Calu3 (cell line): ENCODE data around the gene WDR31. TPM values are rescaled to one million over a fixed set of nuclear protein-coding genes. Genes with fewer than 3 reads are reported as not detected.

ENCODE experiments used
- BruUV-seq: library from RNA; stranded (reverse); fragments of 400-500 nt; replicated peaks from 2 replicates; lab custom pipeline; 2021; lab: Mats Ljungman, UMichigan
- CTCF ChIA-PET: fragments of 300-600 bp; sonication (Branson Sonifier 250); formaldehyde crosslinking; loops from one replicate; lab custom pipeline; 2022; ENCODE audit warnings: antibody characterized with exemption; lab: Charles Lee
- DNase-seq: peaks from one replicate; pipeline ENCODE4 v3.0.0; 2022
- H3K27ac Mint-ChIP-seq: one replicate; pipeline ENCODE4 v1.8.0; 2022; ENCODE audit warnings: mixed read lengths; ENCODE audit not compliant: unreplicated experiment
- H3K27me3 Mint-ChIP-seq: one replicate; pipeline ENCODE4 v1.8.0; 2022; ENCODE audit warnings: mixed read lengths; ENCODE audit not compliant: unreplicated experiment
- H3K36me3 Mint-ChIP-seq: one replicate; pipeline ENCODE4 v1.8.0; 2022; ENCODE audit warnings: mild to moderate bottlenecking, moderate library complexity, mixed read lengths; ENCODE audit not compliant: insufficient read depth, unreplicated experiment
- H3K4me1 Mint-ChIP-seq: one replicate; pipeline ENCODE4 v1.8.0; 2022; ENCODE audit warnings: mild to moderate bottlenecking, low read depth, mixed read lengths; ENCODE audit not compliant: unreplicated experiment
- H3K4me3 Mint-ChIP-seq: one replicate; pipeline ENCODE4 v1.8.0; 2022; ENCODE audit warnings: mild to moderate bottlenecking, low read depth, moderate library complexity, mixed read lengths; ENCODE audit not compliant: unreplicated experiment
- H3K9me3 Mint-ChIP-seq: one replicate; pipeline ENCODE4 v1.8.0; 2022; ENCODE audit warnings: low read depth, mixed read lengths; ENCODE audit not compliant: unreplicated experiment
- CTCF ChIP-seq: fragments of 200-600 bp; IDR thresholded peaks from one replicate; pipeline ENCODE4 v1.8.0; 2022; ENCODE audit warnings: antibody characterized with exemption; ENCODE audit not compliant: unreplicated experiment
- intact Hi-C: fragments of 100-400 bp; cut with micrococcal nuclease; formaldehyde crosslinking; loops from one replicate; pipeline ENCODE4 v1.10.0; 2022; ENCODE audit not compliant: unreplicated experiment
- total RNA-seq: library from RNA; stranded (reverse); gene quantifications from 2 replicates; pipeline ENCODE4 v1.2.3, GENCODE V29; 2022

Gene WDR31
- total RNA-seq, 1 experiment from 2014 or later = 3.1 TPM

DNA sequence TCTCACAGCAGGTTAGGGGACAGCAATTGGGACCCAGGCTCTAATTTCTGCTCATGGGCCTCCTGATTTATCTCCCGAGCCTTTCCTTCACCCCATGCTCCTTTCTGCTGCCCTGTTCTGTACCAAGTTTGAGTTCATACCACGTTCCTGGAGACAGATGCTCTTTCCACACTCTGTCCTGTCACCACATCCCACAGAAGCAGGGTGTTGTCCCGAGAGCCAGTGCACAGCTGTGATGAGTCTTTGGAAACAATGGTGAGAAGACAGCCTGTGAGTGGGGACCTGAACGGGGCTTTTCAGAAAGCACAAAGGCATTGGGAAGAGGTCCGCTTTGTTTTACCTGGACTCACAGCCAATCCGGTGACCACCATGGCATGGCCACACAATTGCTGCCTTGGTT is 17.4 kb downstream of the WDR31 start:
- H3K36me3 Mint-ChIP-seq = no peaks in the 10 kb centered on the region
- H3K27ac Mint-ChIP-seq = no peak overlapping the region
- BruUV-seq = no TSS peak
- CTCF ChIA-PET = no interaction called here
- H3K27me3 Mint-ChIP-seq = no peaks in the 10 kb centered on the region
- H3K4me3 Mint-ChIP-seq = no peak overlapping the region
- H3K4me1 Mint-ChIP-seq = no peaks in the 10 kb centered on the region
- no peak for TF ChIP-seq CTCF
- DNase-seq = no peak
- intact Hi-C loops = no loop called here
- no peaks in the 10 kb centered on the region for H3K9me3 Mint-ChIP-seq

- H3K36me3 Mint-ChIP-seq = no peaks in the 10 kb centered on the region
- no peaks in the 10 kb centered on the region for H3K27me3 Mint-ChIP-seq
- no peak for DNase-seq
- no peak for TF ChIP-seq CTCF
- no TSS peak for BruUV-seq
- no peaks in the 10 kb centered on the region for H3K9me3 Mint-ChIP-seq
- no peak overlapping the region for H3K4me3 Mint-ChIP-seq
- CTCF ChIA-PET = no interaction called here
- no peak overlapping the region for H3K27ac Mint-ChIP-seq
- intact Hi-C loops = no loop called here
- no peaks in the 10 kb centered on the region for H3K4me1 Mint-ChIP-seq
Observed at GRCh38 chr9:113320051-113320450, 20.0 kb downstream of the WDR31 start.

- Mint-ChIP-seq H3K4me3 (no peak overlapping the region), H3K27me3 (no peaks in the 10 kb centered on the region), H3K36me3 (no peaks in the 10 kb centered on the region), H3K9me3 (no peaks in the 10 kb centered on the region), H3K27ac (no peak overlapping the region), H3K4me1 (no peaks in the 10 kb centered on the region)
- intact Hi-C loops = no loop called here
- CTCF ChIA-PET = no interaction called here
- no peak for DNase-seq
- no TSS peak for BruUV-seq
- TF ChIP-seq CTCF = no peak
Observed at GRCh38 chr9:113319054-113319453, 21.0 kb downstream of the WDR31 start.

DNA sequence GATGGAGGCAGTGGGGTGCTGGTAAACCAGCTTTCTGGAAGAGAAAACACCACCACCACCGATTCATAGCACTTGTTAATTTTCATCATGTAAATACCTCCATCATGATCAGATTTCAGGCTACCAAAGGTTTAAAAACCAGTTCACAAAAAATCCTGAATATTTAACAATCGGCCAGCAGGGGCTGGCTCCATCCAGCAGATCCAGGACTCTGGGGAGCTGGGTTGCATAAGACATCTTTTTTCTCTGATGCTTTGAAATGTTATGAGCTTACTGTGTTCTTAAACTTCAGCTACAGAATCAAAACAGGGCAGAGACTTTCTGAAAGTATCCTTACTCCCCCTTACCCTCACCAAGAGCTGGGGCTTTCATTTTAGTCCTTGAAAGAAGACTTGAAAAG is 22.3 kb downstream of the WDR31 start:
- Mint-ChIP-seq H3K4me3 (no peak overlapping the region), H3K27me3 (no peaks in the 10 kb centered on the region), H3K9me3 (no peaks in the 10 kb centered on the region), H3K27ac (no peak overlapping the region), H3K36me3 (no peaks in the 10 kb centered on the region), H3K4me1 (no peaks in the 10 kb centered on the region)
- BruUV-seq = no TSS peak
- intact Hi-C loops = no loop called here
- CTCF ChIA-PET = interaction anchor here (0.6 kb wide), 1 partner anchor 22 kb away, joined by 3 read pairs; no protein-coding TSS in a partner anchor
- TF ChIP-seq CTCF = no peak
- no peak for DNase-seq
